Fibroblast of mammary gland (primary cell): ENCODE data around the gene SNX8.

ENCODE experiments used
- DNase-seq: peaks from one replicate; pipeline ENCODE4 v3.0.0-alpha.2; 2010; ENCODE audit warnings: low read depth
- H3K4me3 ChIP-seq: 2 replicates; pipeline ENCODE4 v1.5.1; 2011; ENCODE audit warnings: low read depth, mild to moderate bottlenecking, low read length, moderate library complexity; ENCODE audit not compliant: control insufficient read depth
- CTCF ChIP-seq: conservative IDR thresholded peaks from 2 replicates; pipeline ENCODE4 v1.5.1; 2011; ENCODE audit warnings: low read depth, low read length, inconsistent platforms; ENCODE audit not compliant: control insufficient read depth, insufficient read depth

Gene SNX8

GRCh38 chr7:2224491-2224928 is 89.7 kb downstream of the SNX8 start:
- H3K4me3 ChIP-seq = no peak overlapping the region
- DNase-seq = no peak
- no peak for TF ChIP-seq CTCF

DNA sequence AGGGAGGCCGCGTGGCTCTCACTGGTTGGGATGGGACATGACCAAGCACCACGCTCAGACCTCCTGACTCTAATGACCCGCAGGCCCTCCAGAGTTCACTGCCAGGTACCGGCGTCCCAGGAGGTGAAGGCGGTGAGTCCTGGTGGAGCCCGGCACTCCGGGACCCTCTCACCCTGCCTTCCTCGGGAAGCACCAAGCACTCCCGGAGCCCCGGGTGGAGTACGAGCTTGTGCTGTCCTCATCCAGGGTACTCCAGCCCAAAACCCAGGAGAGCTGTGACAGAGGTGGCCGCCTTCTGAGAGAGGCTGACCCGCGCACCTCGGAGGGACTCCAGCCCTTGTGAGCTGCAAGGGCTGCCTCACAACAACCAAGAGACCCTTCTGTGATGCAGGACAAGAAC is 90.9 kb downstream of the SNX8 start:
- H3K4me3 ChIP-seq = no peak overlapping the region
- TF ChIP-seq CTCF = no peak
- DNase-seq = no peak

DNA sequence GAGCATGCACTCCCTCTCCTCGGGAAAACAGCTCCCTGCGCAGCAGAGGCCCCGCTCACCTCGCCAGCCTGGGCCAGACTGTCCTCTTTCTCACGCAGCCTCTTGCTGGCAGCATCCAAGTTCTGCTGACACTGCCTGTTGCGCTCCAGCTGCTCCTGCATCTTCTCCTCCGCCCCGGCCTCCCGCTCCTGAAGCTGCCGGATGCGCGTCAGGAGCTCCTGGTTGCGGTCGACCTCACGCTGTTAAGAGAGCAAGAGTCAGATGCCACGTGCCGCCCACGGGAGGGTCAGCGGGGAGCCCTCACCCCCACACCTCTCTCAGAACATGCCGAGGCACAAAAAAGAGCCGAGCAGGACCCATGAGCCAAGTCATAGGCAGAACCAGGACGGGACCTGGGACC is 91.7 kb downstream of the SNX8 start:
- no peak overlapping the region for H3K4me3 ChIP-seq
- no peak for TF ChIP-seq CTCF
- no peak for DNase-seq

GRCh38 chr7:2220954-2221353 is 93.3 kb downstream of the SNX8 start:
- DNase-seq = no peak
- TF ChIP-seq CTCF = no peak
- H3K4me3 ChIP-seq = no peak overlapping the region

- DNase-seq = no peak
- TF ChIP-seq CTCF = no peak
- H3K4me3 ChIP-seq = no peak overlapping the region
These were observed 93.7 kb downstream of the SNX8 start for GRCh38 chr7:2220506-2220905.

- TF ChIP-seq CTCF = no peak
- no peak for DNase-seq
- H3K4me3 ChIP-seq = no peak overlapping the region
These were observed 94.2 kb downstream of the SNX8 start for GRCh38 chr7:2220030-2220429.

- no peak overlapping the region for H3K4me3 ChIP-seq
- TF ChIP-seq CTCF = no peak
These were observed 94.6 kb downstream of the SNX8 start for GRCh38 chr7:2219606-2220005.

More at GRCh38 chr7:2219606-2220005, 94.6 kb downstream of the SNX8 start:
- no peak for DNase-seq
